Vagina (tissue), 2 donors: ENCODE measurements around the gene COBL. TPM values are rescaled to one million over a fixed set of nuclear protein-coding genes. Genes with fewer than 3 reads are reported as not detected.

Experiments used
- DNase-seq, 2 donors: peaks; one replicate each; pipeline ENCODE4 v3.0.0-alpha.2; 2017; ENCODE audit errors: extremely low spot score in 2 of 2
- H3K27ac ChIP-seq: fragments of 200-600 bp; sonication (generic); one replicate; pipeline ENCODE4 v1.5.1; 2019
- H3K27me3 ChIP-seq: fragments of 200-600 bp; sonication (generic); one replicate; pipeline ENCODE4 v1.5.1; 2019
- H3K36me3 ChIP-seq, 2 donors: fragments of 200-600 bp; sonication (generic); one replicate each; pipeline ENCODE4 v1.5.1; 2017 to 2019
- H3K4me1 ChIP-seq: fragments of 200-600 bp; sonication (generic); one replicate; pipeline ENCODE4 v1.5.1; 2019
- H3K4me3 ChIP-seq, 2 donors: fragments of 200-600 bp; sonication (generic); 1 replicate in 1 of 2; 2 replicates in 1 of 2; pipeline ENCODE4 v1.5.1; 2016 to 2019
- H3K9me3 ChIP-seq: fragments of 200-600 bp; sonication (generic); one replicate; pipeline ENCODE4 v1.5.1; 2019
- CTCF ChIP-seq, 3 experiments: fragments of 450-650 bp in 2 of 3; fragments of 200-600 bp in 1 of 3; sonication (generic) in 1 of 3; IDR thresholded peaks; one replicate each; pipeline ENCODE4 v1.5.1; 2017 to 2019; ENCODE audit warnings: antibody characterized with exemption in 3 of 3, mild to moderate bottlenecking in 2 of 3, moderate library complexity in 2 of 3
- POLR2A ChIP-seq, 2 donors: fragments of 450-650 bp; IDR thresholded peaks; one replicate each; pipeline ENCODE4 v1.6.1; 2017; ENCODE audit warnings: antibody characterized with exemption in 2 of 2, mild to moderate bottlenecking in 2 of 2, moderate library complexity in 2 of 2
- POLR2AphosphoS5 ChIP-seq, 2 donors: sonication (generic); formaldehyde crosslinking; IDR thresholded peaks; one replicate each; pipeline ENCODE4 v1.9.0; 2017; ENCODE audit warnings: antibody characterized with exemption in 2 of 2, mild to moderate bottlenecking in 2 of 2, low read depth in 1 of 2; ENCODE audit not compliant: insufficient read depth in 1 of 2
- intact Hi-C: fragments of 100-400 bp; cut with DNase I; formaldehyde crosslinking; loops from one replicate; pipeline ENCODE4 v1.15.1; 2023
- total RNA-seq: library from RNA; depleted of rRNA; stranded (reverse); fragments of >200 nt; gene quantifications from one replicate; pipeline ENCODE4 v1.2.3, GENCODE V29; 2016

COBL gene
- total RNA-seq, 1 donor from 2014 or later: 9.3 TPM

DNA sequence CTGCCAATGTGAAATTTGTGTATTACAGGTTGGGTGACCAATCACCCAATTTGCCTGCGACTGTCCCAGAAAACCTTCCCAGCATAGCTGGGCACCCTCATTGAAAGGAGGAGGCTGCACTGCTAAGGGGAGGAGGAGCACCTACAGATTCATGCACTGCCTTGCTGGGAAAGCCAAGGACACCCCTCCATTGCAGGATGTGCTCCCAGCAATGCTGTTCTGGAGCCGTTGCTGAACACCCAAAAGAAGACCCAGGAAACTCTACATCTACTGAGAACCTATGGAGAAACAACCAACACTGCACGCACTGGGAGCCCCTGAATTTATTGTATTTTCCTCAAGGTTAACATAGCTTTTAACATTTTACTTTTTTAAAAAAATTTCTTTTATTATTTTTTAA is 295.7 kb downstream of the COBL start:
- intact Hi-C loops: no loop called here
- H3K9me3 ChIP-seq: no peaks in the 10 kb centered on the region
- no peaks in the 10 kb centered on the region for H3K4me1 ChIP-seq
- H3K36me3 ChIP-seq: no peaks in the 10 kb centered on the region
- no peak overlapping the region for H3K27ac ChIP-seq
- peak; percentile 34 to 67 for DNase-seq
- TF ChIP-seq POLR2A (IDR thresholded peaks at IDR 0.05) (no peak), CTCF (IDR thresholded peaks at IDR 0.05) (no peak)
- no peaks in the 10 kb centered on the region for H3K27me3 ChIP-seq
- no peak overlapping the region for H3K4me3 ChIP-seq

GRCh38 chr7:51019891-51020870 is 296.4 kb downstream of the COBL start:
- TF ChIP-seq POLR2A (IDR thresholded peaks at IDR 0.05) (no peak), POLR2AphosphoS5 (IDR thresholded peaks at IDR 0.05; ENCODE audit: insufficient read depth in 1 of 2, low read depth in 1 of 2) (no peak), CTCF (IDR thresholded peaks at IDR 0.05) (no peak)
- H3K9me3 ChIP-seq: no peaks in the 10 kb centered on the region
- peak in 1 of 2 donors; percentile 47 for DNase-seq

DNA sequence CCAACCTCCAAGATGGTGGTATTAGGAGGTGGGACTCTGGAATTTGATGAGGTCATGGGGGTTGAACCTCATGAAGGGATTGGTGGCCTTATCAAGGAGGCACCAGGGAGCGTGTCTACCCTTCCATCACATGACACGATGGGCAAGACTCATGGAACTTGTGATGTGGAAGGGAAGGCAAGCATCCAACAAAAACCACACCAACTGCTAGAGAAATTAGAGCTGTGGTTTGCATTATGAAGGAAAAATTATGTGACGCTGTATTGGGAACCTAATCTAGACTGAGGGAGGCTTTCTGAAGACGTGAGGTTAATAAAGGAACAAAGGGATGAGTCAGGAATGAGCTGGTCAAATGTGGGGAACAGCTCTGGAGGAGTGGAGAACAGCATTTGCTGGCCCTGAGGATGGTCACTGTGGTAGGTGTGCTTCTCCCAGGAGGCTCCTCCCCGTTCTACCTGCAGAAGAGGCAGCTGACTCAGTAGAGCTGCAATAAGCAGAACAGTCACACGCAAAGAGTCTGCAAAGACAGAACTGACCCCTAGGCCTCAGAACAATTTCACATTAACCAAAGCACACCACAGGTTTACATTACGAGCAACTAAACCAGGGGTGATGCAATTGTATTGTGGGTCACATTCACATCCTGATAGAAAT is 297.3 kb downstream of the COBL start:
- intact Hi-C loops: no loop called here

More at GRCh38 chr7:51019891-51020870, 296.4 kb downstream of the COBL start:
- H3K4me1 ChIP-seq: no peaks in the 10 kb centered on the region
- no peak overlapping the region for H3K4me3 ChIP-seq
- no peaks in the 10 kb centered on the region for H3K27me3 ChIP-seq
- no peaks in the 10 kb centered on the region for H3K36me3 ChIP-seq
- intact Hi-C loops: no loop called here
- no peak overlapping the region for H3K27ac ChIP-seq

GRCh38 chr7:51017576-51018535 is 298.8 kb downstream of the COBL start:
- intact Hi-C loops: no loop called here
- Histone ChIP-seq H3K36me3 (no peaks in the 10 kb centered on the region), H3K4me3 (no peak overlapping the region), H3K27ac (no peak overlapping the region), H3K9me3 (no peaks in the 10 kb centered on the region), H3K4me1 (no peaks in the 10 kb centered on the region), H3K27me3 (no peaks in the 10 kb centered on the region)
- DNase-seq: peak in 1 of 2 donors; percentile 77
- TF ChIP-seq CTCF (IDR thresholded peaks at IDR 0.05) (no peak), POLR2AphosphoS5 (IDR thresholded peaks at IDR 0.05; ENCODE audit: insufficient read depth in 1 of 2, low read depth in 1 of 2) (no peak), POLR2A (IDR thresholded peaks at IDR 0.05) (no peak)

More for the DNA sequence above, 297.3 kb downstream of the COBL start:
- H3K4me1 ChIP-seq: no peaks in the 10 kb centered on the region
- DNase-seq: peak; percentile 16 to 60
- H3K27me3 ChIP-seq: no peaks in the 10 kb centered on the region
- no peaks in the 10 kb centered on the region for H3K9me3 ChIP-seq
- H3K4me3 ChIP-seq: no peak overlapping the region
- TF ChIP-seq POLR2AphosphoS5 (IDR thresholded peaks at IDR 0.05; ENCODE audit: insufficient read depth in 1 of 2, low read depth in 1 of 2) (no peak), CTCF (IDR thresholded peaks at IDR 0.05) (no peak), POLR2A (IDR thresholded peaks at IDR 0.05) (no peak)
- H3K27ac ChIP-seq: no peak overlapping the region
- H3K36me3 ChIP-seq: no peaks in the 10 kb centered on the region
